SU-DHL-6 (cell line): ENCODE results near the gene SLC44A1.

Source experiments
- CTCF ChIP-seq: fragments of 200-600 bp; sonication (generic); IDR thresholded peaks from one replicate; pipeline ENCODE4 v1.5.1; 2017; ENCODE audit warnings: antibody characterized with exemption, mild to moderate bottlenecking, low read length, moderate library complexity; ENCODE audit not compliant: insufficient read depth, poor library complexity, severe bottlenecking
- EZH2phosphoT487 ChIP-seq: fragments of 200-600 bp; sonication (generic), shearing (Covaris generic); conservative IDR thresholded peaks from 2 replicates; pipeline ENCODE4 v1.6.1; 2018; ENCODE audit warnings: mild to moderate bottlenecking, antibody characterized with exemption, low read length, moderate library complexity, mixed read lengths

GRCh38 chr9:105445203-105445881 lies 200.9 kb downstream of the SLC44A1 start:
- no peak for TF ChIP-seq CTCF
- TF ChIP-seq EZH2phosphoT487, result no peak
